ENCODE measurements around the gene ABCB7. TPM values are rescaled to one million over a fixed set of nuclear protein-coding genes. Genes with fewer than 3 reads are reported as not detected.

ABCB7 gene
- 22.4 and 24.8 TPM in 2 replicates for total RNA-seq

GRCh38 chrX:75155827-75156525 is at the start of gene ABCB7:
ABCB7 (minus strand) TSS chrX:75156283; CDS start chrX:75156272, 11 bp downstream.

Small RNA genes within 50 kb of the gene (small RNA-seq; reads per million reads assigned to genes)
- gene BUD31P2 (not detected), gene RNU6-562P (not detected)

Other genes starting within 250 kb of the ABCB7 start
- not detected in 2 replicates for gene NEXMIF, start 230.8 kb downstream of the ABCB7 start, total RNA-seq
- 9.6 and 10.2 TPM in 2 replicates for gene UPRT, start 117.8 kb upstream of the ABCB7 start, total RNA-seq